ENCODE measurements around the gene ZBTB20.

DNA sequence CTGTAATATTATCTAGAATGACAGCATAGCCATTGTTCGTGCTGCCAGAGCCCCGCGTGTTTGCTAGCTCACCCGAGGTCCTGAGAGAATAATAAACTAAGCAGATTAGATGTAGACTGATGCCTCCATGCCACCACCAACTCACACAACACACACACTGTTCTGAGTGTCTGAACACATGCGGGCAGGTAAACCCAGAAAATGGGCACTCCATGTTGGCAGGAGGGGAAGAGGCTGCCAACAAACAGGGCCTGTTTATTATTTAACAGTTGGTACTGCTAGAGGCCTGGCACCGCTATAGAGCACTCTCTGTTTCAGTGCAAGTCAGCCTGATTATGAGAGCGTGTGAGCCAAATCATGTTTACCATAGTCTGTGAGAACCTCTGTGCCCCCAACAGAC is 299.0 kb downstream of the ZBTB20 start:
- TF ChIP-seq, protein P1, sequence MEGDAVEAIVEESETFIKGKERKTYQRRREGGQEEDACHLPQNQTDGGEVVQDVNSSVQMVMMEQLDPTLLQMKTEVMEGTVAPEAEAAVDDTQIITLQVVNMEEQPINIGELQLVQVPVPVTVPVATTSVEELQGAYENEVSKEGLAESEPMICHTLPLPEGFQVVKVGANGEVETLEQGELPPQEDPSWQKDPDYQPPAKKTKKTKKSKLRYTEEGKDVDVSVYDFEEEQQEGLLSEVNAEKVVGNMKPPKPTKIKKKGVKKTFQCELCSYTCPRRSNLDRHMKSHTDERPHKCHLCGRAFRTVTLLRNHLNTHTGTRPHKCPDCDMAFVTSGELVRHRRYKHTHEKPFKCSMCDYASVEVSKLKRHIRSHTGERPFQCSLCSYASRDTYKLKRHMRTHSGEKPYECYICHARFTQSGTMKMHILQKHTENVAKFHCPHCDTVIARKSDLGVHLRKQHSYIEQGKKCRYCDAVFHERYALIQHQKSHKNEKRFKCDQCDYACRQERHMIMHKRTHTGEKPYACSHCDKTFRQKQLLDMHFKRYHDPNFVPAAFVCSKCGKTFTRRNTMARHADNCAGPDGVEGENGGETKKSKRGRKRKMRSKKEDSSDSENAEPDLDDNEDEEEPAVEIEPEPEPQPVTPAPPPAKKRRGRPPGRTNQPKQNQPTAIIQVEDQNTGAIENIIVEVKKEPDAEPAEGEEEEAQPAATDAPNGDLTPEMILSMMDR (IDR thresholded peaks at IDR 0.05; ENCODE audit: low read depth, low read length, missing input control), result no peak
- no peak for TF ChIP-seq RAD21 (IDR thresholded peaks at IDR 0.05)
- TF ChIP-seq, protein P2, sequence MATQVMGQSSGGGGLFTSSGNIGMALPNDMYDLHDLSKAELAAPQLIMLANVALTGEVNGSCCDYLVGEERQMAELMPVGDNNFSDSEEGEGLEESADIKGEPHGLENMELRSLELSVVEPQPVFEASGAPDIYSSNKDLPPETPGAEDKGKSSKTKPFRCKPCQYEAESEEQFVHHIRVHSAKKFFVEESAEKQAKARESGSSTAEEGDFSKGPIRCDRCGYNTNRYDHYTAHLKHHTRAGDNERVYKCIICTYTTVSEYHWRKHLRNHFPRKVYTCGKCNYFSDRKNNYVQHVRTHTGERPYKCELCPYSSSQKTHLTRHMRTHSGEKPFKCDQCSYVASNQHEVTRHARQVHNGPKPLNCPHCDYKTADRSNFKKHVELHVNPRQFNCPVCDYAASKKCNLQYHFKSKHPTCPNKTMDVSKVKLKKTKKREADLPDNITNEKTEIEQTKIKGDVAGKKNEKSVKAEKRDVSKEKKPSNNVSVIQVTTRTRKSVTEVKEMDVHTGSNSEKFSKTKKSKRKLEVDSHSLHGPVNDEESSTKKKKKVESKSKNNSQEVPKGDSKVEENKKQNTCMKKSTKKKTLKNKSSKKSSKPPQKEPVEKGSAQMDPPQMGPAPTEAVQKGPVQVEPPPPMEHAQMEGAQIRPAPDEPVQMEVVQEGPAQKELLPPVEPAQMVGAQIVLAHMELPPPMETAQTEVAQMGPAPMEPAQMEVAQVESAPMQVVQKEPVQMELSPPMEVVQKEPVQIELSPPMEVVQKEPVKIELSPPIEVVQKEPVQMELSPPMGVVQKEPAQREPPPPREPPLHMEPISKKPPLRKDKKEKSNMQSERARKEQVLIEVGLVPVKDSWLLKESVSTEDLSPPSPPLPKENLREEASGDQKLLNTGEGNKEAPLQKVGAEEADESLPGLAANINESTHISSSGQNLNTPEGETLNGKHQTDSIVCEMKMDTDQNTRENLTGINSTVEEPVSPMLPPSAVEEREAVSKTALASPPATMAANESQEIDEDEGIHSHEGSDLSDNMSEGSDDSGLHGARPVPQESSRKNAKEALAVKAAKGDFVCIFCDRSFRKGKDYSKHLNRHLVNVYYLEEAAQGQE (IDR thresholded peaks at IDR 0.05), result no peak
- TF ChIP-seq FOXA2 (IDR thresholded peaks at IDR 0.05), result no peak
- no peak for TF ChIP-seq YY1 (IDR thresholded peaks at IDR 0.05)
- TF ChIP-seq GABPA (IDR thresholded peaks at IDR 0.05 in 1 of 2, conservative IDR thresholded peaks at IDR 0.05 in 1 of 2), result no peak
- no peak for TF ChIP-seq JUND (IDR thresholded peaks at IDR 0.05)
- TF ChIP-seq, protein P3, sequence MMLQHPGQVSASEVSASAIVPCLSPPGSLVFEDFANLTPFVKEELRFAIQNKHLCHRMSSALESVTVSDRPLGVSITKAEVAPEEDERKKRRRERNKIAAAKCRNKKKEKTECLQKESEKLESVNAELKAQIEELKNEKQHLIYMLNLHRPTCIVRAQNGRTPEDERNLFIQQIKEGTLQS (IDR thresholded peaks at IDR 0.05), result no peak
- no peak for TF ChIP-seq HNF4G (IDR thresholded peaks at IDR 0.05)
- TF ChIP-seq, protein P4, sequence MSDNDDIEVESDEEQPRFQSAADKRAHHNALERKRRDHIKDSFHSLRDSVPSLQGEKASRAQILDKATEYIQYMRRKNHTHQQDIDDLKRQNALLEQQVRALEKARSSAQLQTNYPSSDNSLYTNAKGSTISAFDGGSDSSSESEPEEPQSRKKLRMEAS (IDR thresholded peaks at IDR 0.05), result no peak
- TF ChIP-seq TAF1 (conservative IDR thresholded peaks at IDR 0.05), result no peak

Data from liver (tissue), 3 donors.